Measurements from ENCODE around the gene DSG3.
"Not testable (repeated sequence)": the region's sequence is repeated elsewhere in the genome, so short reads cannot be mapped to it uniquely, and the experiment has no call there.

GRCh38 chr18:31494705-31495244 is 47.2 kb downstream of the DSG3 start:
- not testable (repeated sequence) for TF ChIP-seq POLR2A (IDR thresholded peaks at IDR 0.05; ENCODE audit: low read length); GATA1 (IDR thresholded peaks at IDR 0.05; ENCODE audit: low read depth, low read length)
